ENCODE results near the gene ATF3.

Gene ATF3

DNA sequence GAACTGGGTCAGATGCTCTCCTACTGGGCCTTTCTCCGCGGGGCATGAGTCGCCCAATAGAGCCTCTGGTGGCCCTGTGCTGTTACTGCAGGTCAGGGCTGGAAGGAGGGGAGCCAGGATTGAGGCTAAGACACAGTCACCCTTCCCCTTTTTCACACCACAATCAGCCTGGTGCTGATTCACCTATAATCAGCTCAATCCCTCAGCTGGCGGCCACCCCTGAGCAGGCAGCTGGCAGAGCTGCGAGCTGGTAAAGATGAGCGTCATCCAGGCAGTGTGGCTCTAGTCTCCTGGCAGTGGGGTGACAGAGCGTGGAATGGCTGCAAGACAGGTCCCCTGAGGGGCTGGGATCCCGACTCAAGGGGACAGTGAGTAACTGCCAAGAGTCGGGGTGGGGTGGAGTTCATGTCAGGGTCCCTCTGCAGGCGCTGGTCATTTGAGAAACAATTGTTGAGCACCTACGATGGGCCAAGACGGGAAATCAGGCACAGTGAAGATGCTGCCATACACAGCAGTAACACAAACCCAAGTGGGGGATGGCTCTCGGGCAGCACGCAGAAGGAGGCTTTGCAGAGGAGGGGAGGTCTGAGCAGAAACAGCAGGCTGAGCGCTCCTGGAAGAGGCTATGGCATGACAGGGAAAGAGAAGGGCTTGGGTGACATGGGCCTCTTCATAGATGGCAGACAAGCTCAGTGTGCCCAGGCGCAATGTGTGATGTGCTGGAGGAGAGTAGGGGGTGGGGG is 21.8 kb downstream of the ATF3 start:
- in situ Hi-C loops (cut with HindIII; ENCODE audit: low pct_ligation_motif_present, low sequenced_read_pairs) = no loop called here
- Histone ChIP-seq H3K36me3 (replicated peaks) (no peaks in the 10 kb centered on the region), H3K4me3 (ENCODE audit: low read depth, low read length) (no peak overlapping the region), H3K27me3 (replicated peaks) (no peaks in the 10 kb centered on the region), H3K27ac (no peak overlapping the region)
- TF ChIP-seq, protein P1, sequence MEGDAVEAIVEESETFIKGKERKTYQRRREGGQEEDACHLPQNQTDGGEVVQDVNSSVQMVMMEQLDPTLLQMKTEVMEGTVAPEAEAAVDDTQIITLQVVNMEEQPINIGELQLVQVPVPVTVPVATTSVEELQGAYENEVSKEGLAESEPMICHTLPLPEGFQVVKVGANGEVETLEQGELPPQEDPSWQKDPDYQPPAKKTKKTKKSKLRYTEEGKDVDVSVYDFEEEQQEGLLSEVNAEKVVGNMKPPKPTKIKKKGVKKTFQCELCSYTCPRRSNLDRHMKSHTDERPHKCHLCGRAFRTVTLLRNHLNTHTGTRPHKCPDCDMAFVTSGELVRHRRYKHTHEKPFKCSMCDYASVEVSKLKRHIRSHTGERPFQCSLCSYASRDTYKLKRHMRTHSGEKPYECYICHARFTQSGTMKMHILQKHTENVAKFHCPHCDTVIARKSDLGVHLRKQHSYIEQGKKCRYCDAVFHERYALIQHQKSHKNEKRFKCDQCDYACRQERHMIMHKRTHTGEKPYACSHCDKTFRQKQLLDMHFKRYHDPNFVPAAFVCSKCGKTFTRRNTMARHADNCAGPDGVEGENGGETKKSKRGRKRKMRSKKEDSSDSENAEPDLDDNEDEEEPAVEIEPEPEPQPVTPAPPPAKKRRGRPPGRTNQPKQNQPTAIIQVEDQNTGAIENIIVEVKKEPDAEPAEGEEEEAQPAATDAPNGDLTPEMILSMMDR (IDR thresholded peaks at IDR 0.05; ENCODE audit: low read depth, low read length, missing control alignments) = peak; percentile 92
- DNase-seq = no peak

DNA sequence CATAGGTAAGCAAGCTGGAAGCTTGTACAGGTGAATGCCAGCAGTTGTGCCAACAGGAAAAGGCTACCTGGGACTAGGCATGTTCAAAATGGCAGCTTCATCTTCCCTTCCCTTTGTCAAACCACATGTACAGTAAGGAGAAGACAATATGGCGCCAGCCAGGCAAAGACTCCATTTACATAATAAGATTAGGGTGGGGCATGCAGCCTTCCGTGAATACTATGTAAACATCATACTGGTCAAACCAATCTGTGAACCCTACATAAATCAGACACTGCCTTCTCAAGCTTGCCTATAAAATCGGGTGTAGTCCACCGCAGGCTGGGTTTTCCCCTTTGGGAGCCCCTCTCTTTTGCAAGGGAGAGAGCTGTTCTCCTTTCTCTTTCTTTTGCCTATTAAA is 24.6 kb downstream of the ATF3 start:
- in situ Hi-C loops (cut with HindIII; ENCODE audit: low pct_ligation_motif_present, low sequenced_read_pairs) = no loop called here
- TF ChIP-seq, protein P1 (IDR thresholded peaks at IDR 0.05; ENCODE audit: low read depth, low read length, missing control alignments) = no peak
- Histone ChIP-seq H3K4me3 (ENCODE audit: low read depth, low read length) (no peak overlapping the region), H3K36me3 (replicated peaks) (no peaks in the 10 kb centered on the region), H3K27ac (no peak overlapping the region), H3K27me3 (replicated peaks) (no peaks in the 10 kb centered on the region)
- DNase-seq = no peak

DNA sequence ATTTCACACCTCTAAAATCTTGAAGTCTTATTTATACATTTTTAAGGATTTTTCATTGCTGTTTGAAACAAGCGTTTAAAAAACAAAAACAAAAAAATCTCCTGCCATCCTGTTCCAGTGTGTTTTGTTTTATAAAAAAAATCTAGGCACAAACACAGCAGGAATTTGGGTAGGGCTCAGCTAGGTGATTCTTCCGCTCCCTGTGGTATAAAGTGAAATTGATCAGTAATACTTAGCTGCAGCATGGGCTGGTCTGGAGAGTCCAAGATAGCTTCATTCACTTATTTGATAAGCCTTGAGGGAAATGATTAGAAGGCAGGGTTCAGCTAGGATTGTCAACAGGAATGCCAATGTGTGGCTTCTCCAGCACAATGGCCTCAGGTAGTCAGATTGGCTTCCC is 25.7 kb downstream of the ATF3 start:
- TF ChIP-seq, protein P1 (IDR thresholded peaks at IDR 0.05; ENCODE audit: low read depth, low read length, missing control alignments) = no peak
- H3K27ac ChIP-seq = no peak overlapping the region
- in situ Hi-C loops (cut with HindIII; ENCODE audit: low pct_ligation_motif_present, low sequenced_read_pairs) = no loop called here
- DNase-seq = no peak
- no peaks in the 10 kb centered on the region for H3K27me3 ChIP-seq (replicated peaks)
- no peak overlapping the region for H3K4me3 ChIP-seq (ENCODE audit: low read depth, low read length)
- no peaks in the 10 kb centered on the region for H3K36me3 ChIP-seq (replicated peaks)

DNA sequence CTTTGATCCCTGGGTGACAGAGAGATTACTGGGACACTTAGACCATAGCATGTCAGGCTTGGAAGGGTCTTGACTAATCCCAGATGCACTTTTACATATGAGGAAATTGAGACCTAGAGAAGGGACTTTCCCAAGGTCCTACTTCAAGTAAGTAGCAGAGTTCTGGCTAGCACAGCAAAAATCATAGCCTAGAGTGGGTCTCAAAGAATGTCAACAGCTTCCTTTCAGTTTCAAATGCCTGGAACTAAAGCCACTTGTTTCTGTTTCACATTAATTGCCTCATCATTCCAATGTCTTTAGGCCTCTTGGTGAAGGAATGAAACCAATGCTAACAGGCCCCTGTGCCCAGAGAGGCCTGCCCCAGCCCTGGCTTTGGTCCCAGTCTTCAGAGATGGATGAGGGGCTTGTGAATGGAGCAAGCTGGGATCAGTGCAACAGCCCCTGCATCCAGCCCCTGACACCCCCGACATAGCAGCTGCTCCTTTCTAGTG is 26.6 kb downstream of the ATF3 start:
- Histone ChIP-seq H3K36me3 (replicated peaks) (no peaks in the 10 kb centered on the region), H3K27me3 (replicated peaks) (no peaks in the 10 kb centered on the region), H3K4me3 (ENCODE audit: low read depth, low read length) (no peak overlapping the region), H3K27ac (peak overlapping the region; percentile 5)
- TF ChIP-seq, protein P1 (IDR thresholded peaks at IDR 0.05; ENCODE audit: low read depth, low read length, missing control alignments) = no peak
- DNase-seq = no peak
- in situ Hi-C loops (cut with HindIII; ENCODE audit: low pct_ligation_motif_present, low sequenced_read_pairs) = no loop called here

DNA sequence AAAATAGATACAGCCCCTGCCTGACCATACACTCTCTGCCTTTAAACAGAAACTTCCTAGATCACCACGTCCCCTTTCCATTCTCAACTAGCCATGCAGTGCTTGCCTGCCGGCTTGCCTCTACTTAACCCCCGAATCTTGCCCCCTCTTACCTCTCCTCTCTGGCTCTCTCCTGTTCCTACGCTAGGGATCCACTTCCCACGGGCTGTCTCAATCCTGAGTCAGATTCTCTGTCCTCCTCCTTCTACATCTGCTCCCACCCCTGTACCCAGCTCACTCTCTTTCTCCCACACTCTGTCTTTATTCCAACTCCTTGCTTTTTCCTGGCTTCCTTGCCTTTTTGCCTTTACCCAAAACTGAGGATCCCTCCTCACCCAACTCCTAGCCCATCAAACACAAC is 29.3 kb downstream of the ATF3 start:
- Histone ChIP-seq H3K4me3 (ENCODE audit: low read depth, low read length) (no peak overlapping the region), H3K36me3 (replicated peaks) (no peaks in the 10 kb centered on the region), H3K27ac (no peak overlapping the region), H3K27me3 (replicated peaks) (no peaks in the 10 kb centered on the region)
- TF ChIP-seq, protein P1 (IDR thresholded peaks at IDR 0.05; ENCODE audit: low read depth, low read length, missing control alignments) = no peak
- DNase-seq = no peak
- in situ Hi-C loops (cut with HindIII; ENCODE audit: low pct_ligation_motif_present, low sequenced_read_pairs) = no loop called here
